Upper lobe of left lung (tissue), 6 donors: ENCODE data around the gene FBN2. TPM values are rescaled to one million over a fixed set of nuclear protein-coding genes. Genes with fewer than 3 reads are reported as not detected.

ENCODE experiments used
- ATAC-seq, 2 donors: fragments of 200-7000 bp; cut with Tn5 transposase; one replicate each; pipeline ENCODE4 v1.9.1; 2022; ENCODE audit warnings: mild to moderate bottlenecking in 2 of 2, moderate library complexity in 2 of 2; ENCODE audit not compliant: low FRiP score in 2 of 2
- DNase-seq, 2 donors: peaks; one replicate each; pipeline ENCODE4 v3.0.0-alpha.2; 2019 to 2020
- H3K27ac ChIP-seq, 4 donors: fragments of 200-600 bp; sonication (generic); one replicate each; pipeline ENCODE4 v1.5.1; 2016 to 2019
- H3K27me3 ChIP-seq, 4 donors: fragments of 200-600 bp; sonication (generic); one replicate each; pipeline ENCODE4 v1.5.1; 2017 to 2019
- H3K36me3 ChIP-seq, 4 donors: fragments of 200-600 bp; sonication (generic); one replicate each; pipeline ENCODE4 v1.5.1; 2016 to 2019
- H3K4me1 ChIP-seq, 4 donors: fragments of 200-600 bp; sonication (generic); one replicate each; pipeline ENCODE4 v1.5.1; 2018 to 2019
- H3K4me3 ChIP-seq, 4 donors: fragments of 200-600 bp; sonication (generic); one replicate each; pipeline ENCODE4 v1.5.1; 2017 to 2019; ENCODE audit warnings: mild to moderate bottlenecking in 2 of 4, moderate library complexity in 1 of 4
- H3K9me3 ChIP-seq, 4 donors: fragments of 200-600 bp; sonication (generic); one replicate each; pipeline ENCODE4 v1.5.1; 2018 to 2019
- CTCF ChIP-seq, 6 experiments: fragments of 450-650 bp in 4 of 6; fragments of 200-600 bp in 2 of 6; sonication (generic) in 2 of 6; IDR thresholded peaks; one replicate each; pipeline ENCODE4 v1.5.1; 2016 to 2019; ENCODE audit warnings: antibody characterized with exemption in 6 of 6
- EP300 ChIP-seq, 4 donors: sonication (generic); formaldehyde crosslinking; IDR thresholded peaks; one replicate each; pipeline ENCODE4 v1.5.1; 2017; ENCODE audit warnings: antibody characterized with exemption in 4 of 4, control low read depth in 2 of 4
- POLR2A ChIP-seq, 4 donors: fragments of 450-650 bp; IDR thresholded peaks; one replicate each; pipeline ENCODE4 v1.5.1; 2016 to 2017; ENCODE audit warnings: antibody characterized with exemption in 4 of 4, mild to moderate bottlenecking in 2 of 4
- POLR2AphosphoS5 ChIP-seq, 2 donors: sonication (generic); formaldehyde crosslinking; IDR thresholded peaks; one replicate each; pipeline ENCODE4 v1.5.1; 2017; ENCODE audit warnings: antibody characterized with exemption in 2 of 2
- WGBS, 2 donors: methylation state at CpG; one replicate each; pipeline ENCODE4 v1.1.5; 2017 to 2018; 5-methylcytosine and 5-hydroxymethylcytosine counted together
- total RNA-seq, 6 donors: library from RNA; depleted of rRNA in 4 of 6; stranded (reverse); fragments of >200 nt in 4 of 6; gene quantifications; one replicate each; pipeline versions ENCODE4 v1.1.0 to v1.2.1, GENCODE V29; 2016 to 2021
- donor health status: DM: no; HTN: no; CAD: no; lungs with moderate emphysema.
- donor health status: DM: no; HTN: yes; CAD: no; lungs with severe emphysema.

FBN2 gene
- total RNA-seq, 6 donors from 2014 or later = under 0.01 to 1.7 (median 0.39) TPM

- no peaks in the 10 kb centered on the region for H3K27me3 ChIP-seq
- H3K4me3 ChIP-seq = no peak overlapping the region
- H3K9me3 ChIP-seq = no peaks in the 10 kb centered on the region
- DNase-seq (no peak), ATAC-seq (no peak)
- no peak overlapping the region for H3K27ac ChIP-seq
- no peak for TF ChIP-seq EP300 (IDR thresholded peaks at IDR 0.05)
- TF ChIP-seq POLR2AphosphoS5 (IDR thresholded peaks at IDR 0.05) = no peak
- TF ChIP-seq POLR2A (IDR thresholded peaks at IDR 0.05) = no peak
- no peak for TF ChIP-seq CTCF (IDR thresholded peaks at IDR 0.05)
- H3K4me1 ChIP-seq = no peaks in the 10 kb centered on the region
- no peaks in the 10 kb centered on the region for H3K36me3 ChIP-seq
- WGBS, 2 donors = 20 to 100% methylated on average over 1 of the region's 1 CpG
Measured at GRCh38 chr5:128574041-128574440, 36.0 kb upstream of the FBN2 start.

GRCh38 chr5:128572930-128573319 lies 34.9 kb upstream of the FBN2 start:
- TF ChIP-seq CTCF (IDR thresholded peaks at IDR 0.05) (no peak), EP300 (IDR thresholded peaks at IDR 0.05) (no peak), POLR2AphosphoS5 (IDR thresholded peaks at IDR 0.05) (no peak), POLR2A (IDR thresholded peaks at IDR 0.05) (no peak)
- WGBS, 2 donors = 78 to 83% methylated on average over 2 of the region's 2 CpGs
- Histone ChIP-seq H3K27me3 (no peaks in the 10 kb centered on the region), H3K4me1 (no peaks in the 10 kb centered on the region), H3K4me3 (no peak overlapping the region), H3K27ac (no peak overlapping the region), H3K9me3 (no peaks in the 10 kb centered on the region), H3K36me3 (no peaks in the 10 kb centered on the region)
- ATAC-seq (no peak), DNase-seq (no peak)

- H3K4me1 ChIP-seq = no peaks in the 10 kb centered on the region
- ATAC-seq (no peak), DNase-seq (no peak)
- TF ChIP-seq POLR2A (IDR thresholded peaks at IDR 0.05) = no peak
- TF ChIP-seq EP300 (IDR thresholded peaks at IDR 0.05) = no peak
- TF ChIP-seq CTCF (IDR thresholded peaks at IDR 0.05) = no peak
- TF ChIP-seq POLR2AphosphoS5 (IDR thresholded peaks at IDR 0.05) = no peak
- H3K9me3 ChIP-seq = no peaks in the 10 kb centered on the region
- 87 to 88% methylated on average over 4 of the region's 4 CpGs for WGBS, 2 donors
- H3K27me3 ChIP-seq = no peaks in the 10 kb centered on the region
- no peak overlapping the region for H3K4me3 ChIP-seq
- H3K27ac ChIP-seq = no peak overlapping the region
- no peaks in the 10 kb centered on the region for H3K36me3 ChIP-seq
Measured at GRCh38 chr5:128572051-128572929, 34.2 kb upstream of the FBN2 start.

- Histone ChIP-seq H3K27ac (no peak overlapping the region), H3K27me3 (no peaks in the 10 kb centered on the region), H3K36me3 (no peaks in the 10 kb centered on the region), H3K4me3 (no peak overlapping the region), H3K9me3 (no peaks in the 10 kb centered on the region), H3K4me1 (no peaks in the 10 kb centered on the region)
- no peak for TF ChIP-seq POLR2A (IDR thresholded peaks at IDR 0.05)
- no peak for TF ChIP-seq CTCF (IDR thresholded peaks at IDR 0.05)
- TF ChIP-seq POLR2AphosphoS5 (IDR thresholded peaks at IDR 0.05) = no peak
- TF ChIP-seq EP300 (IDR thresholded peaks at IDR 0.05) = no peak
- ATAC-seq = no peak
- no peak for DNase-seq
- WGBS, 2 donors = 37 to 39% methylated on average over 2 of the region's 2 CpGs
Measured at GRCh38 chr5:128566178-128566577, 28.1 kb upstream of the FBN2 start.
